A549 (cell line): ENCODE results near the gene BMPER. TPM values are rescaled to one million over a fixed set of nuclear protein-coding genes. Genes with fewer than 3 reads are reported as not detected.

ENCODE experiments used
- ATAC-seq, 2 experiments: fragments of 200-7000 bp in 1 of 2; fragments of >200 bp in 1 of 2; cut with Nextera tagmentation in 1 of 2; cut with Tn5 transposase in 1 of 2; 3 replicates each; pipeline versions ENCODE4 v1.8.0 to v1.9.1; 2018 to 2020; ENCODE audit warnings: mild to moderate bottlenecking in 1 of 2, moderate library complexity in 1 of 2
- CTCF ChIA-PET: fragments of 300-600 bp; sonication (Branson Sonifier 250); formaldehyde crosslinking; extraction: SDS; loops from one replicate; lab custom pipeline; 2021; ENCODE audit warnings: antibody characterized with exemption, inconsistent platforms; lab: Yijun Ruan, JAX
- POLR2A ChIA-PET: fragments of 350-600 bp; formaldehyde crosslinking; extraction: SDS; loops from one replicate; lab custom pipeline; 2021; ENCODE audit warnings: antibody characterized with exemption, inconsistent platforms; lab: Yijun Ruan, JAX
- DNase-seq, 2 experiments: peaks; one replicate each; pipeline versions ENCODE4 v3.0.0 to v3.0.0-alpha.2; 2011 to 2016; ENCODE audit warnings: low read depth in 1 of 2, low spot score in 1 of 2
- FAIRE-seq: peaks from 2 replicates; lab custom pipeline; 2011; peaks lifted over from hg19 to GRCh38; lab: Jason Lieb, UNC
- H3K27ac ChIP-seq, 2 experiments: fragments of >200 bp; sonication (Bioruptor Twin); formaldehyde crosslinking; 3 replicates each; pipeline ENCODE4 v1.5.1; 2016 to 2017
- H3K4me1 ChIP-seq: fragments of >200 bp; sonication (Bioruptor Twin); formaldehyde crosslinking; 3 replicates; pipeline ENCODE4 v1.6.1; 2016
- H3K4me2 ChIP-seq: fragments of >200 bp; sonication (Bioruptor Twin); formaldehyde crosslinking; 3 replicates; pipeline ENCODE4 v1.6.1; 2016
- H3K4me3 ChIP-seq: fragments of >200 bp; sonication (Bioruptor Twin); formaldehyde crosslinking; 3 replicates; pipeline ENCODE4 v1.5.1; 2016
- H3K9me3 ChIP-seq: fragments of >200 bp; sonication (Bioruptor Twin); formaldehyde crosslinking; 3 replicates; pipeline ENCODE4 v1.6.1; 2016
- CBX2 ChIP-seq: fragments of 200-600 bp; sonication (generic); IDR thresholded peaks from 2 replicates; pipeline ENCODE4 v1.6.1; 2016; ENCODE audit warnings: low read depth, mild to moderate bottlenecking, borderline replicate concordance
- CHD2 ChIP-seq: fragments of 150-350 bp; IDR thresholded peaks from 2 replicates; pipeline ENCODE4 v1.6.1; 2014; ENCODE audit warnings: low read length; ENCODE audit not compliant: partially characterized antibody
- EHMT2 ChIP-seq: fragments of 200-600 bp; sonication (generic); IDR thresholded peaks from 2 replicates; pipeline ENCODE4 v1.6.1; 2016; ENCODE audit warnings: antibody characterized with exemption, low read depth, mild to moderate bottlenecking, moderate library complexity
- FOSB ChIP-seq: fragments of 250-450 bp; sonication (Bioruptor Pico); IDR thresholded peaks from 2 replicates; pipeline ENCODE4 v1.5.0; 2020; ENCODE audit warnings: mild to moderate bottlenecking, moderate library complexity
- FOSL2 ChIP-seq, 2 experiments: fragments of 450-650 bp in 1 of 2; fragments of >200 bp in 1 of 2; sonication (Bioruptor Twin) in 1 of 2; formaldehyde crosslinking; IDR thresholded peaks; 2 replicates each; pipeline versions ENCODE4 v1.5.0 to v1.6.1; 2016 to 2020; ENCODE audit warnings: mild to moderate bottlenecking in 1 of 2, moderate library complexity in 1 of 2
- GATA3 ChIP-seq: IDR thresholded peaks from 2 replicates; pipeline ENCODE4 v1.6.1; 2012; ENCODE audit warnings: borderline replicate concordance
- HDAC2 ChIP-seq: fragments of 200-600 bp; sonication (generic); IDR thresholded peaks from 2 replicates; pipeline ENCODE4 v1.6.1; 2016
- HOXA7 ChIP-seq: fragments of 250-450 bp; sonication (Bioruptor Pico); IDR thresholded peaks from 2 replicates; pipeline ENCODE4 v1.5.0; 2020; ENCODE audit warnings: mild to moderate bottlenecking, moderate library complexity
- JUN ChIP-seq, 2 experiments: fragments of >200 bp; sonication (Bioruptor Twin); formaldehyde crosslinking; IDR thresholded peaks; 2 replicates in 1 of 2; 3 replicates in 1 of 2; pipeline ENCODE4 v1.6.1; 2016 to 2017
- MYC ChIP-seq: IDR thresholded peaks from 2 replicates; pipeline ENCODE4 v1.6.1; 2012; ENCODE audit warnings: mild to moderate bottlenecking, inconsistent platforms, low read length, improper control_type of control experiment, borderline replicate concordance
- NPAS2 ChIP-seq: fragments of 250-450 bp; sonication (Bioruptor Pico); IDR thresholded peaks from 2 replicates; pipeline ENCODE4 v1.8.0; 2022; ENCODE audit warnings: mild to moderate bottlenecking, moderate library complexity, borderline replicate concordance
- NR3C1 ChIP-seq: fragments of >200 bp; sonication (Bioruptor Twin); formaldehyde crosslinking; IDR thresholded peaks from 3 replicates; pipeline ENCODE4 v1.6.1; 2017
- RCOR1 ChIP-seq: fragments of 150-350 bp; IDR thresholded peaks from 2 replicates; pipeline ENCODE4 v1.6.1; 2014; ENCODE audit warnings: antibody characterized with exemption, low read length, low read depth
- SMC3 ChIP-seq: fragments of >200 bp; sonication (Bioruptor Twin); formaldehyde crosslinking; IDR thresholded peaks from 3 replicates; pipeline ENCODE4 v1.6.1; 2018; ENCODE audit warnings: inconsistent platforms
- ZSCAN20 ChIP-seq: fragments of 250-450 bp; sonication (Bioruptor Pico); IDR thresholded peaks from 2 replicates; pipeline ENCODE4 v1.8.0; 2022; ENCODE audit warnings: mild to moderate bottlenecking, moderate library complexity
- WGBS: methylation state at CpG from one replicate; pipeline ENCODE4 v1.1.6; 2017; ENCODE audit errors: missing lambda C conversion rate; 5-methylcytosine and 5-hydroxymethylcytosine counted together
- polyA plus RNA-seq, 4 experiments: library from polyadenylated mRNA; depleted of rRNA in 3 of 4; stranded (reverse); fragments of >200 nt; fragmentation: RNase III in 1 of 4; extraction: RNeasy Plus Mini Kit Qiagen cat#74134 plus additional on column Dnase treatment in 1 of 4; gene quantifications; 2 replicates in 3 of 4; 3 replicates in 1 of 4; pipeline ENCODE4 v1.2.3, GENCODE V29; 2011 to 2017
- TF ChIP-seq, protein P1 (sequence below): fragments of 150-350 bp; IDR thresholded peaks from 2 replicates; pipeline ENCODE4 v1.6.1; 2014; ENCODE audit warnings: low read depth, mild to moderate bottlenecking, low read length
- TF ChIP-seq, protein P2 (sequence below): fragments of >200 bp; sonication (Bioruptor Twin); formaldehyde crosslinking; IDR thresholded peaks from 3 replicates; pipeline ENCODE4 v1.6.1; 2016
- TF ChIP-seq, protein P3 (sequence below): IDR thresholded peaks from 2 replicates; pipeline ENCODE4 v1.6.1; 2012
- TF ChIP-seq, protein P4 (sequence below): IDR thresholded peaks from 2 replicates; pipeline ENCODE4 v1.6.1; 2012
- TF ChIP-seq, protein P5 (sequence below): fragments of 200-600 bp; sonication (generic); IDR thresholded peaks from 2 replicates; pipeline ENCODE4 v1.6.1; 2016; ENCODE audit warnings: antibody characterized with exemption, mild to moderate bottlenecking, moderate library complexity

The BMPER gene
- polyA plus RNA-seq, 2 of the 4 experiments (the other 2 are of a cell fraction) = 5.0 to 5.8 TPM

DNA sequence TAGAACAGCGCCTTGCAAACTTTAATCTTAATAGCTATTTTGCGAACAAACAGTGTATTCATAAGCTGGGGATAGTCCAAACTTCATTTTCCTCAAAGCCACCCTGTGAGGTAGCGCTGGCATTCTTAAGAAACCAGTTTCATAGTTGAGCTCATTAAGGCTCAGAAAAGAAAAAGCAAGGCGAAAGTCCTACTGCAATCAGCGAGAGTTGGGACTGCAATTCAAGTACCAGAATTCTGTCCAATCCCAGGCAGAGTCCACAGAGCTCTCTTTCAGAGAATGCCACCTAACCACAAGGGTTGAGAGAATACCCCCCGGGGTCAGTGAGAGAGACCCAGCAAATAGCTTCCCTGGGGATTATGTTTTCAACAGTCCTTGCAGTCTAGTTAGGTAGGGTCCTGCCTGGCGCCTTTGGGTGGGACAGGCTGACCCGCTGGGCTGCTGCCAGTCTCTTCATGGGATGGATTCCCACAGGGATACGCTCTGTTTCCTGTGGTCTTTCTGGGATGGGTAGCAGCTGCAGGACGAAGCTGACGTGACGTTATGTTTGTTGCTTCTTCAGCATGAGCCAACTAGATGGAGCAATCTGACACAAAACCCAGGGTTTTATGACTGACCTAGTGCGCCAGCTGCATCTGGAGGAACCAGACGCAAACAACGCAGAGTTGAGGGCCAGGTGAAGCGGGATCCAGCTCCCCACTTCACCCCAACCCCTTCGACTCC lies 16.0 kb downstream of the BMPER start:
- ATAC-seq (no peak), DNase-seq (no peak), FAIRE-seq (no peak)
- TF ChIP-seq RCOR1 (no peak), FOSL2 (IDR thresholded peaks at IDR 0.05) (no peak), FOSL2 (CRISPR knock-in tag; IDR thresholded peaks at IDR 0.05) (no peak), HDAC2 (no peak), ZSCAN20 (no peak), FOSB (CRISPR knock-in tag) (no peak), EHMT2 (no peak), CHD2 (no peak), NR3C1 (no peak), MYC (no peak), SMC3 (no peak), GATA3 (no peak), NPAS2 (CRISPR knock-in tag) (no peak), JUN (IDR thresholded peaks at IDR 0.05) (no peak)
- TF ChIP-seq, protein P1, sequence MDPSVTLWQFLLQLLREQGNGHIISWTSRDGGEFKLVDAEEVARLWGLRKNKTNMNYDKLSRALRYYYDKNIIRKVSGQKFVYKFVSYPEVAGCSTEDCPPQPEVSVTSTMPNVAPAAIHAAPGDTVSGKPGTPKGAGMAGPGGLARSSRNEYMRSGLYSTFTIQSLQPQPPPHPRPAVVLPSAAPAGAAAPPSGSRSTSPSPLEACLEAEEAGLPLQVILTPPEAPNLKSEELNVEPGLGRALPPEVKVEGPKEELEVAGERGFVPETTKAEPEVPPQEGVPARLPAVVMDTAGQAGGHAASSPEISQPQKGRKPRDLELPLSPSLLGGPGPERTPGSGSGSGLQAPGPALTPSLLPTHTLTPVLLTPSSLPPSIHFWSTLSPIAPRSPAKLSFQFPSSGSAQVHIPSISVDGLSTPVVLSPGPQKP = no peak
- TF ChIP-seq, protein P2, sequence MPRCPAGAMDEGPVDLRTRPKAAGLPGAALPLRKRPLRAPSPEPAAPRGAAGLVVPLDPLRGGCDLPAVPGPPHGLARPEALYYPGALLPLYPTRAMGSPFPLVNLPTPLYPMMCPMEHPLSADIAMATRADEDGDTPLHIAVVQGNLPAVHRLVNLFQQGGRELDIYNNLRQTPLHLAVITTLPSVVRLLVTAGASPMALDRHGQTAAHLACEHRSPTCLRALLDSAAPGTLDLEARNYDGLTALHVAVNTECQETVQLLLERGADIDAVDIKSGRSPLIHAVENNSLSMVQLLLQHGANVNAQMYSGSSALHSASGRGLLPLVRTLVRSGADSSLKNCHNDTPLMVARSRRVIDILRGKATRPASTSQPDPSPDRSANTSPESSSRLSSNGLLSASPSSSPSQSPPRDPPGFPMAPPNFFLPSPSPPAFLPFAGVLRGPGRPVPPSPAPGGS = no peak
- TF ChIP-seq, protein P3, sequence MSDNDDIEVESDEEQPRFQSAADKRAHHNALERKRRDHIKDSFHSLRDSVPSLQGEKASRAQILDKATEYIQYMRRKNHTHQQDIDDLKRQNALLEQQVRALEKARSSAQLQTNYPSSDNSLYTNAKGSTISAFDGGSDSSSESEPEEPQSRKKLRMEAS = no peak
- TF ChIP-seq, protein P4, sequence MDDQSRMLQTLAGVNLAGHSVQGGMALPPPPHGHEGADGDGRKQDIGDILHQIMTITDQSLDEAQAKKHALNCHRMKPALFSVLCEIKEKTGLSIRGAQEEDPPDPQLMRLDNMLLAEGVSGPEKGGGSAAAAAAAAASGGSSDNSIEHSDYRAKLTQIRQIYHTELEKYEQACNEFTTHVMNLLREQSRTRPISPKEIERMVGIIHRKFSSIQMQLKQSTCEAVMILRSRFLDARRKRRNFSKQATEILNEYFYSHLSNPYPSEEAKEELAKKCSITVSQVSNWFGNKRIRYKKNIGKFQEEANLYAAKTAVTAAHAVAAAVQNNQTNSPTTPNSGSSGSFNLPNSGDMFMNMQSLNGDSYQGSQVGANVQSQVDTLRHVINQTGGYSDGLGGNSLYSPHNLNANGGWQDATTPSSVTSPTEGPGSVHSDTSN = no peak
- TF ChIP-seq, protein P5, sequence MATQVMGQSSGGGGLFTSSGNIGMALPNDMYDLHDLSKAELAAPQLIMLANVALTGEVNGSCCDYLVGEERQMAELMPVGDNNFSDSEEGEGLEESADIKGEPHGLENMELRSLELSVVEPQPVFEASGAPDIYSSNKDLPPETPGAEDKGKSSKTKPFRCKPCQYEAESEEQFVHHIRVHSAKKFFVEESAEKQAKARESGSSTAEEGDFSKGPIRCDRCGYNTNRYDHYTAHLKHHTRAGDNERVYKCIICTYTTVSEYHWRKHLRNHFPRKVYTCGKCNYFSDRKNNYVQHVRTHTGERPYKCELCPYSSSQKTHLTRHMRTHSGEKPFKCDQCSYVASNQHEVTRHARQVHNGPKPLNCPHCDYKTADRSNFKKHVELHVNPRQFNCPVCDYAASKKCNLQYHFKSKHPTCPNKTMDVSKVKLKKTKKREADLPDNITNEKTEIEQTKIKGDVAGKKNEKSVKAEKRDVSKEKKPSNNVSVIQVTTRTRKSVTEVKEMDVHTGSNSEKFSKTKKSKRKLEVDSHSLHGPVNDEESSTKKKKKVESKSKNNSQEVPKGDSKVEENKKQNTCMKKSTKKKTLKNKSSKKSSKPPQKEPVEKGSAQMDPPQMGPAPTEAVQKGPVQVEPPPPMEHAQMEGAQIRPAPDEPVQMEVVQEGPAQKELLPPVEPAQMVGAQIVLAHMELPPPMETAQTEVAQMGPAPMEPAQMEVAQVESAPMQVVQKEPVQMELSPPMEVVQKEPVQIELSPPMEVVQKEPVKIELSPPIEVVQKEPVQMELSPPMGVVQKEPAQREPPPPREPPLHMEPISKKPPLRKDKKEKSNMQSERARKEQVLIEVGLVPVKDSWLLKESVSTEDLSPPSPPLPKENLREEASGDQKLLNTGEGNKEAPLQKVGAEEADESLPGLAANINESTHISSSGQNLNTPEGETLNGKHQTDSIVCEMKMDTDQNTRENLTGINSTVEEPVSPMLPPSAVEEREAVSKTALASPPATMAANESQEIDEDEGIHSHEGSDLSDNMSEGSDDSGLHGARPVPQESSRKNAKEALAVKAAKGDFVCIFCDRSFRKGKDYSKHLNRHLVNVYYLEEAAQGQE = no peak
- POLR2A ChIA-PET = no interaction called here
- Histone ChIP-seq H3K4me1 (no peaks in the 10 kb centered on the region), H3K9me3 (no peaks in the 10 kb centered on the region), H3K4me3 (no peak overlapping the region), H3K4me2 (no peak overlapping the region), H3K27ac (no peak overlapping the region)
- CTCF ChIA-PET = interaction anchor here (0.6 to 5.1 kb wide), 7 partner anchors 10 to 470 kb away, joined by 3 to 30 read pairs (median 4); no protein-coding TSS in a partner anchor
- 82% methylated on average over 17 of the region's 17 CpGs for WGBS

DNA sequence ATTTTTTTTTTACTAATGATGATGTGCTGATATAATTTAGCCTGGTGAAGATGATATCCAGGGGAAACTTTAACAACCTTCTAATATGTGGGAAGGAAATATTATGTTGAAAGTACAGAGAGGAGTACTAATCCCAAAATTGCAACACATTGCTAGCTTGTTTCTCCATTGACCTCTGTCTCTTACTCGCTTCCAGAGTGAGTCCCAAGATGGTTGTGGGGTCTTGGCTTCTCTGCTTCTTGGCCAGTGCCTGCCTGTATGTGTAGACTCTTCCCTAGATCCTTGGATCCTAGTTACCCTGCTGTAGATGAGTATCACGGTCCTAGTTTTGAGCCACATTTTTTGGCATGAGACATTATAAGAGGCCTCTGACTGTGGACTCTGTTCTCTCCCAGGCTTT lies 17.5 kb downstream of the BMPER start:
- no peaks in the 10 kb centered on the region for H3K4me1 ChIP-seq
- no peak overlapping the region for H3K4me2 ChIP-seq
- ATAC-seq (no peak), DNase-seq (no peak), FAIRE-seq (no peak)
- no peak overlapping the region for H3K4me3 ChIP-seq
- CTCF ChIA-PET = interaction anchor here (1.0 to 5.1 kb wide), 5 partner anchors 9 to 464 kb away, joined by 3 to 30 read pairs (median 3); no protein-coding TSS in a partner anchor
- POLR2A ChIA-PET = no interaction called here
- TF ChIP-seq CBX2 (no peak), HOXA7 (CRISPR knock-in tag) (no peak), FOSL2 (IDR thresholded peaks at IDR 0.05) (no peak), FOSL2 (CRISPR knock-in tag; IDR thresholded peaks at IDR 0.05) (no peak)
- no peak overlapping the region for H3K27ac ChIP-seq
- 92% methylated on average over 2 of the region's 2 CpGs for WGBS
- no peaks in the 10 kb centered on the region for H3K9me3 ChIP-seq
